Neural progenitor cell (in vitro differentiated cells): Measurements from ENCODE around the gene THBS3.

ENCODE experiments used
- EZH2 ChIP-seq: fragments of 200-600 bp; sonication (generic); IDR thresholded peaks from 2 replicates; pipeline ENCODE4 v1.6.1; 2017; ENCODE audit warnings: antibody characterized with exemption, mild to moderate bottlenecking, moderate library complexity
- EZH2phosphoT487 ChIP-seq: fragments of 200-600 bp; sonication (generic); IDR thresholded peaks from 2 replicates; pipeline ENCODE4 v1.6.1; 2017; ENCODE audit warnings: antibody characterized with exemption
- TF ChIP-seq, protein P1 (sequence below): fragments of 200-600 bp; sonication (generic); IDR thresholded peaks from 2 replicates; pipeline ENCODE4 v1.5.1; 2017; ENCODE audit warnings: antibody characterized with exemption, mild to moderate bottlenecking

DNA sequence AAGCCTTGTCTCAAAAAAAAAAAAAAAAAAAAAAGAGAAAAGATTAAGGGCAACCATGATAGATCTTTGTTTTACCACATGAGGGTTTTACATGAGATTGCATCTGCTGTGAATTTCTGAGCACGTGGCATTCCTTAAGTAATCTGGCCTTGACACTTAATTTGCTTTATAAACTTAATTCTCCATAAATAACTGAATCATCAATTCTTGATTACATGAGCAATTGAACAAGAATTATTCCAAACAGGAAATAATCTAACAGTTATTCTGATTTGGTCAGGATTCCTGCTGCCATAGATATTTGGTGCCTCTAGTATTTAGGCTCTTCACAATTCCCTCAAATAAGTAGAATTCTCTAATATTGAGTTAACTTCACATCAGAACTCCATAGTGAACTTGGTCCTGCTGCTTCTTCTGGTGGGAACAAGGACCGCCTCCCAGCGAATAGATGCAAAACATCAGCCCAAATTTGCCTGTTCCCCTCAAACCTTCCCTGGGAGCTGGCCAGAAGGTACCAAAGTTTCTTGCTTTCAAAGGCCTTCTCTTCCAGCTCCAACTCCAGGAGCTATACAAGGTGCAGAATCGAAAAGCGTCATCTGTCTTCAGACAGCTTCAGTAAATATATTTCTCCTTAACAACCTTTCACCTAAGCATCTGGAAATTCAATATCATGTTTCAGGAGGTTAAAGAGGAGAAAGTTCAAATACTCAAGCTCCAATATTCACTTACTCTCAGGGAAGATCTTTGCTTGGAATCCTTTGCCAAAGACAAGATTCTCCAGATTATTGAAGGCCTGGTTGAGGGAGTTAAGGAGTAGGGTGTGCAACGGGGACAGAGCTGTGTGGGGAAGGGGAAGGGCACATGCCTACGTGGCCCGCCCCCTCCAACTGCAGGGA is 35.6 kb downstream of the THBS3 start:
- TF ChIP-seq, protein P1, sequence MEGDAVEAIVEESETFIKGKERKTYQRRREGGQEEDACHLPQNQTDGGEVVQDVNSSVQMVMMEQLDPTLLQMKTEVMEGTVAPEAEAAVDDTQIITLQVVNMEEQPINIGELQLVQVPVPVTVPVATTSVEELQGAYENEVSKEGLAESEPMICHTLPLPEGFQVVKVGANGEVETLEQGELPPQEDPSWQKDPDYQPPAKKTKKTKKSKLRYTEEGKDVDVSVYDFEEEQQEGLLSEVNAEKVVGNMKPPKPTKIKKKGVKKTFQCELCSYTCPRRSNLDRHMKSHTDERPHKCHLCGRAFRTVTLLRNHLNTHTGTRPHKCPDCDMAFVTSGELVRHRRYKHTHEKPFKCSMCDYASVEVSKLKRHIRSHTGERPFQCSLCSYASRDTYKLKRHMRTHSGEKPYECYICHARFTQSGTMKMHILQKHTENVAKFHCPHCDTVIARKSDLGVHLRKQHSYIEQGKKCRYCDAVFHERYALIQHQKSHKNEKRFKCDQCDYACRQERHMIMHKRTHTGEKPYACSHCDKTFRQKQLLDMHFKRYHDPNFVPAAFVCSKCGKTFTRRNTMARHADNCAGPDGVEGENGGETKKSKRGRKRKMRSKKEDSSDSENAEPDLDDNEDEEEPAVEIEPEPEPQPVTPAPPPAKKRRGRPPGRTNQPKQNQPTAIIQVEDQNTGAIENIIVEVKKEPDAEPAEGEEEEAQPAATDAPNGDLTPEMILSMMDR: no peak
- no peak for TF ChIP-seq EZH2
- TF ChIP-seq EZH2phosphoT487: no peak
